Gastrocnemius medialis (tissue), 4 donors: ENCODE measurements around the gene FAM210B.

Experiments used
- CTCF ChIP-seq, 5 experiments: fragments of 450-650 bp in 3 of 5; fragments of 200-600 bp in 2 of 5; sonication (generic) in 2 of 5; IDR thresholded peaks in 4 of 5; conservative IDR thresholded peaks in 1 of 5; 1 replicate in 4 of 5; 2 replicates in 1 of 5; pipeline ENCODE4 v1.5.1; 2016 to 2019; ENCODE audit warnings: antibody characterized with exemption in 5 of 5, mild to moderate bottlenecking in 3 of 5, moderate library complexity in 3 of 5
- POLR2A ChIP-seq, 2 donors: fragments of 450-650 bp; IDR thresholded peaks; one replicate each; pipeline ENCODE4 v1.6.1; 2017; ENCODE audit warnings: antibody characterized with exemption in 2 of 2, mild to moderate bottlenecking in 2 of 2, moderate library complexity in 2 of 2

GRCh38 chr20:56391037-56391436 is 32.3 kb downstream of the FAM210B start:
- TF ChIP-seq CTCF (IDR thresholded peaks at IDR 0.05 in 4 of 5, conservative IDR thresholded peaks at IDR 0.05 in 1 of 5): no peak
- TF ChIP-seq POLR2A (IDR thresholded peaks at IDR 0.05): no peak
